ENCODE data around the gene FGF12.

Gene FGF12

GRCh38 chr3:192129586-192129985 is 597.8 kb downstream of the FGF12 start:
- H3K27me3 ChIP-seq (ENCODE audit: low read depth, low read length) = no peaks in the 10 kb centered on the region
- no peak for TF ChIP-seq EZH2phosphoT487 (IDR thresholded peaks at IDR 0.05; ENCODE audit: low read depth)
- TF ChIP-seq CTCF (IDR thresholded peaks at IDR 0.05; ENCODE audit: low read depth, low read length) = no peak
- peak overlapping the region; percentile 11; the same call in 1 of the 2 replicates for H3K4me3 ChIP-seq (ENCODE audit: low read length)
- peaks cover 53% of the 10 kb centered on the region for H3K4me1 ChIP-seq (ENCODE audit: low read length)
- H3K9me3 ChIP-seq (ENCODE audit: insufficient read depth, low read length) = peaks cover 3% of the 10 kb centered on the region; the same call in 1 of the 2 replicates
- H4K20me1 ChIP-seq (ENCODE audit: insufficient read depth, low read length) = no peaks in the 10 kb centered on the region
- H3K79me2 ChIP-seq (ENCODE audit: low read length) = no peaks in the 10 kb centered on the region
- H3K27ac ChIP-seq (ENCODE audit: low read length) = peak overlapping the region; percentile 92
- peak overlapping the region; percentile 42 for H3K9ac ChIP-seq (ENCODE audit: low read length)
- peak overlapping the region; percentile 57 for H3K4me2 ChIP-seq (ENCODE audit: low read length)
- peaks cover 8% of the 10 kb centered on the region for H3K36me3 ChIP-seq (replicated peaks; ENCODE audit: low read depth, low read length)
- no peak overlapping the region for H2AFZ ChIP-seq (ENCODE audit: low read depth, low read length)

DNA sequence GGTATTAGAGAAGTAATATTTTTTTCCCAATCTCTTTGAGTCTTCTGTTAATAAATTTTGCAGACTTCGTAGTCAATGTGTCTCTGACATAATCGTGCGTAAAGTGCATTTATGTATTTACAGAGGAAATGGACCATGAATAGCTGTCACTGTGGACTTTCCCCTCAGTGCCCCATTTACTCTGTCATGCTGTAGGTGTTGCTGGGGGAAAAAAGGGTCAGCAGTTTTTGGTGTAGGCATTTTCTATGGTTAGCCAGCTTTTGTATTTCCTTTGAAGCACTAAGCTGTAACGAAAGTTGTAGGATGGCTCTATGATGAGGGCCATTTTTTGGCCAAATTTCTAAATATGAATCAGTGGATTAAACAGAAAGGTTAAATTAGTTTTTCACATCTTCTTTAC is 598.4 kb downstream of the FGF12 start:
- H2AFZ ChIP-seq (ENCODE audit: low read depth, low read length) = no peak overlapping the region
- H3K4me2 ChIP-seq (ENCODE audit: low read length) = peak overlapping the region; percentile 57
- H3K4me3 ChIP-seq (ENCODE audit: low read length) = peak overlapping the region; percentile 18
- TF ChIP-seq CTCF (IDR thresholded peaks at IDR 0.05; ENCODE audit: low read depth, low read length) (no peak), EZH2phosphoT487 (IDR thresholded peaks at IDR 0.05; ENCODE audit: low read depth) (no peak)
- H3K27ac ChIP-seq (ENCODE audit: low read length) = peak overlapping the region; percentile 92
- peaks cover 60% of the 10 kb centered on the region for H3K4me1 ChIP-seq (ENCODE audit: low read length)
- H4K20me1 ChIP-seq (ENCODE audit: insufficient read depth, low read length) = no peaks in the 10 kb centered on the region
- H3K79me2 ChIP-seq (ENCODE audit: low read length) = no peaks in the 10 kb centered on the region
- peaks cover 8% of the 10 kb centered on the region for H3K36me3 ChIP-seq (replicated peaks; ENCODE audit: low read depth, low read length)
- peaks cover 3% of the 10 kb centered on the region; the same call in 1 of the 2 replicates for H3K9me3 ChIP-seq (ENCODE audit: insufficient read depth, low read length)
- no peaks in the 10 kb centered on the region for H3K27me3 ChIP-seq (ENCODE audit: low read depth, low read length)
- peak overlapping the region; percentile 42 for H3K9ac ChIP-seq (ENCODE audit: low read length)

GRCh38 chr3:192128060-192128459 is 599.3 kb downstream of the FGF12 start:
- peak overlapping the region; percentile 92 for H3K27ac ChIP-seq (ENCODE audit: low read length)
- peak overlapping the region; percentile 18 for H3K4me3 ChIP-seq (ENCODE audit: low read length)
- H3K27me3 ChIP-seq (ENCODE audit: low read depth, low read length) = no peaks in the 10 kb centered on the region
- H4K20me1 ChIP-seq (ENCODE audit: insufficient read depth, low read length) = no peaks in the 10 kb centered on the region
- H3K9ac ChIP-seq (ENCODE audit: low read length) = peak overlapping the region; percentile 40
- H3K36me3 ChIP-seq (replicated peaks; ENCODE audit: low read depth, low read length) = peaks cover 8% of the 10 kb centered on the region
- H3K4me1 ChIP-seq (ENCODE audit: low read length) = peaks cover 67% of the 10 kb centered on the region
- 0 out of 2 replicates have a peak overlapping the region, but pooled peaks have one; percentile 2 for H2AFZ ChIP-seq (ENCODE audit: low read depth, low read length)
- H3K9me3 ChIP-seq (ENCODE audit: insufficient read depth, low read length) = peaks cover 3% of the 10 kb centered on the region; the same call in 1 of the 2 replicates
- H3K79me2 ChIP-seq (ENCODE audit: low read length) = no peaks in the 10 kb centered on the region
- TF ChIP-seq EZH2phosphoT487 (IDR thresholded peaks at IDR 0.05; ENCODE audit: low read depth) = no peak
- TF ChIP-seq CTCF (IDR thresholded peaks at IDR 0.05; ENCODE audit: low read depth, low read length) = no peak
- peak overlapping the region; percentile 57 for H3K4me2 ChIP-seq (ENCODE audit: low read length)

GRCh38 chr3:192122832-192123594 is 604.3 kb downstream of the FGF12 start:
- Histone ChIP-seq H3K9ac (ENCODE audit: low read length) (peak overlapping the region; percentile 82), H3K27me3 (ENCODE audit: low read depth, low read length) (no peaks in the 10 kb centered on the region), H3K4me3 (ENCODE audit: low read length) (peak overlapping the region; percentile 75), H3K9me3 (ENCODE audit: insufficient read depth, low read length) (no peaks in the 10 kb centered on the region), H3K36me3 (replicated peaks; ENCODE audit: low read depth, low read length) (peaks cover 8% of the 10 kb centered on the region), H3K27ac (ENCODE audit: low read length) (peak overlapping the region; percentile 99), H3K4me2 (ENCODE audit: low read length) (peak overlapping the region; percentile 97), H3K4me1 (ENCODE audit: low read length) (peaks cover 48% of the 10 kb centered on the region), H2AFZ (ENCODE audit: low read depth, low read length) (peak overlapping the region; percentile 37; the same call in 1 of the 2 replicates), H3K79me2 (ENCODE audit: low read length) (no peaks in the 10 kb centered on the region), H4K20me1 (ENCODE audit: insufficient read depth, low read length) (no peaks in the 10 kb centered on the region)
- TF ChIP-seq EZH2phosphoT487 (IDR thresholded peaks at IDR 0.05; ENCODE audit: low read depth) (no peak), CTCF (IDR thresholded peaks at IDR 0.05; ENCODE audit: low read depth, low read length) (no peak)

Data from OCI-LY3 (cell line).